HuH-7.5 (cell line): ENCODE data around the gene SLC10A7.

Source experiments
- DNase-seq: peaks from one replicate; pipeline ENCODE4 v3.0.0; 2011; ENCODE audit warnings: low spot score

Gene SLC10A7

DNA sequence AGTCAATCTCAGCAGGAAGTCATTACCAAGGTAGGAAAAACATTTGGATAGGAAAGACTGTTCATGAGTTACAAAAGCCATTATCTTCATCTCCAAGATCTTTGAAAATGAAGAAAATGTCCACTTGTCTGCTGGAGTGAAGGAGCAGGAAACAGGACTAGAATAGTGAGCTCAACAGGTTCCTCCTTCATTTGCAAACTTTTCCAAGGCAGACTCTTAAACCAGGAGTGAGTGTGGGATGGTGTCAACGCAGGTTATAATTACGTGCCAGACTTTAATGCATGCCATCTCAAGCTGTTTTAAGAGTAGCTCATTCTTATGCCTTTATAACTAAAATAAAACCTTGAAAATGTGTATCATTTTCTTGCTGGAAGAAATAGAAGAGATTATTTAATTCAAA is 310.9 kb downstream of the SLC10A7 start:
- no peak for DNase-seq

- DNase-seq = no peak
These were observed 314.3 kb downstream of the SLC10A7 start for GRCh38 chr4:146207410-146207809.
